HG02759 (cell line): ENCODE data around the gene IPMK.
A peak's percentile ranks its signal among the peaks of the same experiment; 100 is the strongest.
"Not testable (repeated sequence)": the region's sequence is repeated elsewhere in the genome, so short reads cannot be mapped to it uniquely, and the experiment has no call there.

Experiments
- ATAC-seq: cut with Tn5 transposase; IDR thresholded peaks from one replicate; pipeline ENCODE4 v1.9.1; 2021; ENCODE audit warnings: mild to moderate bottlenecking, moderate library complexity; ENCODE audit not compliant: unreplicated experiment

The IPMK gene

GRCh38 chr10:58229856-58230255 is 37.8 kb downstream of the IPMK start:
- ATAC-seq: not testable (repeated sequence)

- ATAC-seq: no peak
Measured at GRCh38 chr10:58225654-58226053, 42.0 kb downstream of the IPMK start.

- no peak for ATAC-seq
Measured at GRCh38 chr10:58220769-58221451, 46.8 kb downstream of the IPMK start.

- no peak for ATAC-seq
Measured at GRCh38 chr10:58219875-58220274, 47.8 kb downstream of the IPMK start.

GRCh38 chr10:58217612-58218011 is 50.1 kb downstream of the IPMK start:
- ATAC-seq: no peak

- no peak for ATAC-seq
Measured at GRCh38 chr10:58212622-58213021, 55.1 kb downstream of the IPMK start.

- ATAC-seq: no peak
Measured at GRCh38 chr10:58210160-58210559, 57.5 kb downstream of the IPMK start.

GRCh38 chr10:58209669-58210068 is 58.0 kb downstream of the IPMK start:
- ATAC-seq: no peak

- no peak for ATAC-seq
Measured at GRCh38 chr10:58206251-58206650, 61.4 kb downstream of the IPMK start.

- ATAC-seq: peak; percentile 63
Measured at GRCh38 chr10:58201704-58202103, 66.0 kb downstream of the IPMK start.

- no peak for ATAC-seq
Measured at GRCh38 chr10:58189269-58189668, 78.4 kb downstream of the IPMK start.

- no peak for ATAC-seq
Measured at GRCh38 chr10:58184120-58184670, 83.5 kb downstream of the IPMK start.

GRCh38 chr10:58180666-58181065 is 87.0 kb downstream of the IPMK start:
- ATAC-seq: no peak

GRCh38 chr10:58179238-58179637 is 88.5 kb downstream of the IPMK start:
- ATAC-seq: no peak

- no peak for ATAC-seq
Measured at GRCh38 chr10:58178811-58179210, 88.9 kb downstream of the IPMK start.

GRCh38 chr10:58177362-58177947 is 90.2 kb downstream of the IPMK start:
- no peak for ATAC-seq

- no peak for ATAC-seq
Measured at GRCh38 chr10:58175990-58176900, 91.4 kb downstream of the IPMK start.

- ATAC-seq: no peak
Measured at GRCh38 chr10:58174831-58175230, 92.9 kb downstream of the IPMK start.

GRCh38 chr10:58173391-58173790 is 94.3 kb downstream of the IPMK start:
- no peak for ATAC-seq

- ATAC-seq: no peak
Measured at GRCh38 chr10:58171146-58171545, 96.5 kb downstream of the IPMK start.

- ATAC-seq: no peak
Measured at GRCh38 chr10:58164517-58164916, 103.2 kb downstream of the IPMK start.
